GM19239 (cell line): ENCODE data around the gene NCSTN.
A peak's percentile ranks its signal among the peaks of the same experiment; 100 is the strongest.

ENCODE experiments used
- DNase-seq: peaks from one replicate; pipeline ENCODE4 v3.0.0; 2011; ENCODE audit warnings: low spot score; ENCODE audit not compliant: insufficient read length
- FAIRE-seq: peaks from 2 replicates; lab custom pipeline; 2011; peaks lifted over from hg19 to GRCh38; lab: Jason Lieb, UNC

NCSTN gene

DNA sequence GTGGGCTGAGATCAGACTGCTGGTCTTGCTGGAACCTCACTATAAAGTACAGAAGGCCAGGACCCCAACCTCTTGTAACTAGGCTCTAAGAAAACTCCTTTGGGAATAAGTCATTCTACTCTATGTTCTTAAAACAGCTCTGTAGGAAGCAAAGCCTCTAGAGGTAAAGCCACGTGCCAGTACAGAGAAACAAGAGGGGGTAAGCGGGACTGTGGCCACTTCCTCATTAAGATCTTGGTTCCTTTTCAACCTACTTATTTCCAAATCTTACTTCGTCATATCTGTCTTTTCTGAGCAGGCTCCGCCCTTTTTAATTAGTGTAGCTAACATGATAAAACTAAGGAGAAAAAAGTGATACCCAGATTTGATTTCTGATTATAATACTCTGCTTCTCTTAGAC, 3.8 kb downstream of the NCSTN start:
- FAIRE-seq = peak; percentile 86
- DNase-seq = no peak

DNA sequence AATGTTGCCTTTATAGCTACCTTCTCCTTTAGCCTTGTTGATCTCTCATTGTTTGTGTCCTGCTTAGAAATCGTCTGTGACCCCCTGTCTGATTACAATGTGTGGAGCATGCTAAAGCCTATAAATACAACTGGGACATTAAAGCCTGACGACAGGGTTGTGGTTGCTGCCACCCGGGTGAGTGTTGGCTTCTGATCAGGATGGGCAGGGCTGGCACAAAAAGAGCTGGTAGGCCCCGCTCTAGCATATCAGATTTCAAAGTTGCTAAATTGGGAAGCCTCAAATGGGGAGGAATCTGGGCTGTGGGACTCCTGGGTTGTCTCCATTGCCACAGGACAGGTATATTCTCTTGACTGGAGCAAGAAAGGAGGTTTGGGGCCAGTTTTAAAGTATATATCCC, 8.4 kb downstream of the NCSTN start:
- DNase-seq (no peak), FAIRE-seq (no peak)

DNA sequence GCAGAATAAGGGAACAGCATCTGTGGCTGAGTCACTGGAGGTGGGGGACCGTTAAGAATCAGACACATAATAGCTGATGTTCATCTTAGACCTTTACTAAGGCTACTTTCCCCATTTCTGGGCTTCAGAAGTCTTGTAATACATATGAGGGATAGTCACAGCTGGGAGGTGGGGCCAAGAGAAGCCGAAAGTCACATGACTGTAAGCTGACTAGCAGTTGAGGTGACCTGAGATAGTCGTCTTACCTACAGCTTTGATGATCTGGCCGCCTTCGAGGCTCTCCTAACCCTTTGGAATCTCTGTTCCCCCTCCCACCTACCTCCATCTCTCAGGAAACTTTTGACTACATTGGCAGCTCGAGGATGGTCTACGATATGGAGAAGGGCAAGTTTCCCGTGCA, 9.4 kb downstream of the NCSTN start:
- DNase-seq (no peak), FAIRE-seq (no peak)

DNA sequence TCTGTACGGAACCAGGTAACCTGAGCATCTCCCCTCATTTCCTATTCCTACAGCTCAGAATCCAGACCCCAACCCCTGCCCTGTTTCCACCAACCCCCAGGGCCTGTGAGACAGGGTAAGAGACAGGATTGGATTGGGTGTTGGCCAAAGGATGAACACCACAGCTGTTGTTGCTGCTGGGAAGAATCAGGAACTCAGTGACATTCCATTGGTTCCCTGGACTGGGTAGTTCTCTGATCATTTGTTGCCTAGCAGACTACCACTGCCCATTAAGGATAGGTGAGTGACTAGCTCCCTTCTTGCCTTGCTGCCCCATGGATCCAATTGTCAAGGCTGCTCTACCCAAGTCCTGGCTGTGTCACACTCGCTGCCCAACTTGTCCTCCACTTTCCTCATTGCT, 10.0 kb downstream of the NCSTN start:
- DNase-seq = no peak
- peak; percentile 31 for FAIRE-seq

DNA sequence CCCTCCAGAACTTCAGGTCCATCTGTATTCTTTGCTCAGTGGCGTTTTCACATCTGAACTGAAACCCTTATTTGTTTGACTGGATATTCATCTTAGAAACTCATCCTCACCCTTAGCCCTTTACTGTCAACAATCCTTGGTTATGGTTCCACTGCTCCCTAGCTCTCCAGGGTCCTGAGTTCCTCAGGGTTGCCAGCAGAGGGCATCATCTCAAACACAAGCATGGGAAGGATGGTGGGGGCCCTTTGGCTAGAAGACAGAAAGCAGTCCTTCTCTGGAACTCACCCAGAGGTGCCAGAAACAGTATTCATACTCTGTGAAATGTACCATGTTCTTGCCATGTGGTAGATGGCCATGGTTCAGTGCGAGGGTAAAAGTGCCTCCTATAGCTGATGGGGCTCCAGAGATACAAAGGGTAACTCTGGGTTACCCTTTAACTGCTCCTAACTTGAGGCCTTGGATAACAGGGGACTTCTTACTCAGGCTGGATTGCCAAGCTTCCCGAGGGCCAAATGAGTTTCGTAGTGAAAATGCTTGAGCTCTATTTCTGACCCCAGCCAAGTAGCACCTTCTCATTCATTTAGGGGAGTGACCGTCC, 11.3 kb downstream of the NCSTN start:
- DNase-seq (no peak), FAIRE-seq (no peak)

DNA sequence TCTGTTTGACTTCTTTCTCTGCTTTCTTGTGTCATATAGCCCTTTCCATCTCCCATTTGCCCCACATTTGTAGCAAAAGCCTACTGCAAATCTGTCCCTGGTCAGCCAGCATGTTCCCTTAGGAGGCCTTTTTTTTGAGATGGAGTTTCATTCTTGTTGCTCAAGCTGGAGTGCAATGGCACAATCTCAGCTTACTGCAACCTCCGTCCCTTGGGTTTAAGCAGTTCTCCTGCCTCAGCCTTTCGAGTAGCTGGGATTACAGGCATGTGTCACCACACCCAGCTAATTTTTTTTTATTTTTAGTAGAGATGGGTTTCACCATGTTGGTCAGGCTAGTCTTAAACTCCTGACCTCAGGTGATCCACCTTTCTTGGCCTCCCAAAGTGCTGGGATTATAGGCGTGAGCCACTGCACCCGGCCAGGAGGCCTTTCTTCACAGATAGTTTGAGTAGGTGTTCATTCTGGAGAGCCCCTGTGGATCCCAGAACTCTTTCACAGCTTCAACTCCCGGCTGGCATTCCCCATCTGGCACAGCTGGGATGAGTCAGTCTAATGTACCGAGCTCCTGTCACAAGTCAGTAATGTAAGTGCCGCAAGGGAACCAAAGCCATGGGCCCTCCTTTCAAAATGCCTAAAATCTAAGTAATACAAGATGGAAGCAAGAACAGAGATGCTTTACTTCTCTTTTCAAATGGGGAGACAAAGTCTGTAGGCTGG, 14.3 kb downstream of the NCSTN start:
- DNase-seq = no peak
- no peak for FAIRE-seq

DNA sequence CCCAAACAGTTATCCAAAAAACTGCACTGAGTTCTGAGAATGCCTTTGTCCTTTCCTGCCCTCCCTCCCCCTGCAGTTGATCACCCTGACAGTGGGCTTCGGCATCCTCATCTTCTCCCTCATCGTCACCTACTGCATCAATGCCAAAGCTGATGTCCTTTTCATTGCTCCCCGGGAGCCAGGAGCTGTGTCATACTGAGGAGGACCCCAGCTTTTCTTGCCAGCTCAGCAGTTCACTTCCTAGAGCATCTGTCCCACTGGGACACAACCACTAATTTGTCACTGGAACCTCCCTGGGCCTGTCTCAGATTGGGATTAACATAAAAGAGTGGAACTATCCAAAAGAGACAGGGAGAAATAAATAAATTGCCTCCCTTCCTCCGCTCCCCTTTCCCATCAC, 14.9 kb downstream of the NCSTN start:
- DNase-seq = no peak
- FAIRE-seq = no peak

DNA sequence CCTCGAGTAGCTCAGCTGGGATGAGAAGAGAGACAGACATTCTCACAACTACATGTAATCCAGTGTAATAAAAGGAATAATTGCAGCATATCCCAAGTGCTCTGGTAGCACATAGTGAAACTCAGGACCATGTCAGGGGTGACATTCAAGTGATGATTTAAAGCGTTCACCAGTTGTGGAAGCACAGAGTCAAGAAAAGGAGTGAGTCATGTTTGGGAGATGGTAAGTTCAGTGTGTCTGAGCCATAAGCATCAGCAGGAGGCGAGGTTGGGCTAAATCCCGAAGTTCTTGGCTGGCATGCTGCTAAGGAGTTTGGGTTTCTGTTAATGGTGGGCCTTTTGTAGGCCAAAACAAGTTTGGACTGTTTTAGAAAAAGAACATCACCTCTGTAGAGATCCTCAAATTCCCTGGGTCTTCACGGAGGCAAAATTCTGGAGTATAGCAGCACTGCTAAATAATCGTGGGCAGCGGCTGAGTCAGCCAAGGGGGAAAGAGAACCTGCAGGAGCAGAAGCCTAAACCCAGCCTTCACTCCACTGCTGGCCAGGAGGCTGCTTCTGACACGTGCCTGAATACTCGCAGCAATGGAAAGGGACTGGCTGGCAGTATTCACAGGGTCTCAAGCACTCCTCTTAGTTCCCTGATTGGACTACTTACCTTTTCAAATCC, 16.5 kb downstream of the NCSTN start:
- FAIRE-seq = no peak
- no peak for DNase-seq

DNA sequence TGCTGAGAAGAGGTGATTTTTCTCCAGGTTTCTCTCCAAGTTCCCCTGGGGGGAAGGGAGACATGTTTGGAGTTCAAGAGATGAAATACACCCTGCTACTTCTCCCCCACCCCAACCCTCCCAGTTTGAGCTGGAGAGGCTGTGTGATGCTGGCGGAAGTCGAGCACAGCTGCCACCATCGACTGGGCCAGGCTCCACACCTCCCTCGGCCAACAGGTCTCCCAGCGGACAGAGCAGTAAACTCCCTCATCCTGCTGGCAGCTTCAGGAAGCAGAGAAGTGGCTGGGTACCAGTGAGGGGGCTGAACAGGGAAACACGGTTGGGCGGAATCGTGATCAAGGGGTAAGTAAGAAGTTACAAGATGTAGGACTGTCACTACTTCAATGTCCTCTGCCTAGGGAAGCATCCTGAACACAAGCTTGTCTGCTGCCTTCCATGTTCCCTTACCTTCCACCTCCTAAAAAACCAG, 17.1 kb downstream of the NCSTN start:
- DNase-seq (no peak), FAIRE-seq (no peak)

DNA sequence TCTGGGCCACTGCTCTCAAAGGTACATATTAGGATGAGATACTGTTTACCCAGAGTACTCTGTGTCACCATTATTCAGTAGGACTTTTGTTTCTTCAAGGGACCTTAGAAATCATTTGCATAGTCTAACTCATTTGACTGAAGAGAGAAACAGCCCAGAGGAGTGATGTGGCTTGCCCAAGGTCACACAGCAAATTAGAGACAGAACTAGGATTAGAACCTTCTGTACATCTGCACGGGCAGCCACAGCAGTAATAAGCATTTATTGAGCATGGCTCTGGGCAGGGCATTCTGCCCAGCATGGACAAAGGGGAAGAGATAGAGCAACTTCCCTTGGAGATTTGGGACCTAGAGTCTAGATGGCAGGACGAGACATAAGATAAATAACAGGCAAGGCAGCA, 18.0 kb downstream of the NCSTN start:
- no peak for FAIRE-seq
- no peak for DNase-seq

DNA sequence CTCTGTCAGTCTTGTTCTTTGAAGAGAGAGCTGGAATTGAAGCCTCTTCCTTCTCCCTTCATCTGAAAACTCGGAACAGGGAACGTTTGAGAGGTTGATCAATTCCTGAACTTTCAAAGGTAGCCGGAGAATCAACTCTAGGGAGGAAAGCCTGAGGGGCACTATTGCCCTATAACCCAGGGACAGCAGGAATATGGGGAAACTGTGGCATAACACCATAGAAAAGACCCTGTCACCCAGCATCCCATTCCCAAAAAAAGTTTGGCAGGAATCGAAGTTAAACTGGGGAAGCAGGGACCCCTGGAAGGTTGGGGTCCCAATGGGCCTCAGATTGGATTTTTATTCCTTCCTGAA, 18.6 kb downstream of the NCSTN start:
- DNase-seq (no peak), FAIRE-seq (no peak)

DNA sequence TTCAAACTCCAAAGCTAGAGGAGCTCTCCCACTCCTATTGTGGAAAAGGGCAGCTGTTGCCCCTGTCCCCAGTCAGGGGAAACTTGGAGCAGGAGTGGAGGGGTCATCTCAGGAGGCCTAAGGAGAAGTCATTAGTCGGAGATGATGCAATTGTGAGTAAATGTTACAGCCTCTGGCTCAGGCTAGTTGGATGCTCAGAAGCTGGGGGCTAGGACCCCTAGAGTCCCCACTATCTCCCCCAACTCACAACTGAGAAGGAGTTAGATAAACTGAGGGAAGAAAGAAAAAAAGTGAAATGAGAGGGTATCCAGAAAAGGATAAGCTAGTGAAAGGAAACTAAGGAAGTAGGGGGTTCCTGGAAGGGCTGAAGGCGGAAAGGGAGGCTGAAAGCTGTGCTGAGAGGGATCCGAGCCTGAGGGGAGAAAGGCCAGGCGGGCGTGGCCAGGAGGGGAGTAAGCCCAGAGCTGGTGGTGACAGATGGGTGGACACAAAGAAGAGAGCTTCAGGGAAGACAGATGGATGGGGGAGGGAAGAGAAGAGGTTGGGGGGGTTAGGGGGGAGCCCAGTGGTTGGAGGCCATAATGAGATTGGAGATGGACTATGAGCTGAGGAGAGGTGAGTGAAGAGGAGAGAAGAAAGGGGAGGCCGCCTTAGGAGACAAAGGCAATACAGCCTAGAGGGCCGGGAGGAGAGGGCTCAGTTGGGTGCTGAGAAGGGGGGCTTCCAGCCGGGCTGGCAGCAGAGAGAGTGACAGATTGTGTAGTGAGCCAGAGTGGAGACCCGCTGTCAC, 19.2 kb downstream of the NCSTN start:
- no peak for FAIRE-seq
- DNase-seq = no peak

DNA sequence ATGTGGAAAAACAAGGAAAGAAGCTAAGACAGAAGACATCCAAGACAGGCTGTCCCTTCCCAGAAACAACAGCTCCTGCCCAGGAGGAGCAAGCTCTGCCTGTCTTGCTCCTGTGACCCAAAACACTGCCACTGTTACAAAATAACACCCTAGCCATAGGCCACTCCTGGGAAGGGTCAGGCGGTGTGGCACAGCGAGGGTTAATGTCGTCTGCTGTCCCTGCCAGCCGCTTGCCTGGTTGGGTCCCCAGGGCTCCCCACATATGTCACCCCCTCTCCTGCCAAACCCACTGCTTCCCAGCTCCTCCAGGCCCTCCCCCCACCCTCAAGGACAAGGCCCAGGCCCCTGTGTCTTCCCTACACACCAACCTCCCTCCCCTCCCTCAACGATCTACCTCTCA, 19.8 kb downstream of the NCSTN start:
- DNase-seq (no peak), FAIRE-seq (no peak)

DNA sequence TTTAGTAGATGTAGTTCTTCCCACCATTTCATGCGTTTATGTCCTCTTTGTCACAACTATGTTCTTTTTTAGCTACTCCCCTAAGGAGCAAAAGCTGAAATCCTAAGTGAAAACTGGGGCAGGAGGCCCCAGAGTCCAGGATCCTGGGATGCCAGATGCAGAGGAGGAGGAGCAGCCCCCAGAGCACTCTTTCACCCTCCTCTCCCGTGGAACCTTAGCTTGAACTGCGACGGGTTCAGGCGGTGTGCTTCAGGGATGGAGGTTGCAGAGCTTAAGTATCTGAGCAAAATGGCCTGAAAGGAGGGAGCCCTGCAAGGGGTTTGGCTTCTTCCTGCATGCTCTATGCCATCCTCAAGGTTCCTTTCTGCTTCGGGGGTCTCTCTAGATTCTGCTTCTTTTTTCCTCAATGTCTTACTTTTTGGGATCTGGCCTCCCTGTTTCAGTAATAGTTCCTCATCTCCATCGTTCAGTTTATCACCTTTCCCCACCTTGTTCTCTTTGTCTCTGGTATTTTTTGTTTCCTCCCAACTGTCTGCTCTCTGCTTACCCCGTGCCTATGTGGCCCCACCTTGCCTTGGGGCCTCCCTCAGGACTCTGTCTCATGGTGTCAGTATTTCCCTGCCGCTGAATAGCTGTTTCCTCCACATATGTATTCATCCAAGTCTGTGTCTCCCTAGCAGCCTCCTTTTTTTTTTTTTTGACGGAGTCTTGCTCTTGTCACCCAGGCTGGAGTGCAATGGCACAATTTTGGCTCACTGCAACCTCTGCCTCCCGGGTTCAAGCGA, 21.0 kb downstream of the NCSTN start:
- DNase-seq (no peak), FAIRE-seq (no peak)

DNA sequence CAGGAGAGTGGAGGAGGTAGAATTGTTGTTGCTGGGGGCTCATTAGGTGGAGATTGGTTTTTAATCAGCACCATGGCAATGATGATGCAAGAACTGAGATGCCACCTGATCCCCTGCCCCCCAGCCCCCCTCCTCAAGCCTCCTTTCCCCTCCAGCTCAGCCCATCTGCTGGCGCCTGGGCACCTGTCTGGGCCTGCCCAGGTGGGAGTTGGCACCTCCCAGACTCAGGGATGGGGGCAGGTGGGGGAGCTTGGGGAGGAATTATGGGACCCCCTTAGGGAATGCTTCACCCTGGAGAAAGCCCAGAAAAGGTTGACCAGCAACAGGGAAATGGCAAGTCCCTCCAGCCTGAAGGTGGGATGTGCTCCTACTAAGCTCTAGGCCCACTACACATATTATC, 22.1 kb downstream of the NCSTN start:
- no peak for FAIRE-seq

DNA sequence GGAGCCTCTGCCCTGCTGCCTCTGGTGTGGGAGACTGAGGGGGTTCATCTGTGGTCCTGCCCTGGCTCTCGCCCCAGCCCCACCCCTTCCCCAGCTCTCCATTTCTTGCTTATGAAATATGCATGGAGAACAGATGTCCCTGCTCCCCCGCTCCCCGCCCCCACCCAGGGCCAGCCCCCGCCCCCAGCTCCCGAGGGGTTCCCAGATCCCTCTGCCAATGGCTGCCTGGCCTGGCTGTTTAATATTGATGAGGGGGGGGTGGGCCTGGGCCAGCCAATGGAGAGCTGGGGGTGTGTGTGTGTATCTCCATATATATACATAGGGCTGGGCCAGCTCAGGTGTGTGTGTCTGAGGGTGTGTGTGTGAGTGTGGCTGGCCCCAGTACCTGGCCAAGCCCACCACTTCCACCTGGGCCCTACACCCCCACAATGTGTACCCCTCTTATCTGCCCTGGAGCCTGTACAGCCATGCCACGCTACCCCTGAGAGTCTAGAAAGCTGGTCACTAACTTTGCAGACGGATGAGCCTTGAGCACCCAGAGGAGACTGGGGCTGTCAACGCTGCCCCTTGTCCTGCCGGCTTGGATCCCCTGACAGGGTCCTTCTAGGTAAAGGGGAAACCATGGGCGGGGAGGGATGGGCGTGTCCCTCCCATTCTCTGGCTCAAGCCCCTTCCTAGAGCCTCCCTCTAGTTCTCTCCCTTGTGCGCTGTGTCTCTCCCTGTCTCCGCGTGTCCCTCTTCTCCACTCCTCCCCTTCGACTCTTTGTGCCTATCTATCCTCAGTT, 23.7 kb downstream of the NCSTN start, which contains the start of gene NHLH1:
NHLH1 (plus strand) TSS at position 341 of the 785 bp plus-strand sequence. CDS start 3,661 bp downstream, outside the sequence.
- FAIRE-seq (no peak), DNase-seq (no peak)

More for the DNA sequence above, 22.1 kb downstream of the NCSTN start:
- DNase-seq = no peak

DNA sequence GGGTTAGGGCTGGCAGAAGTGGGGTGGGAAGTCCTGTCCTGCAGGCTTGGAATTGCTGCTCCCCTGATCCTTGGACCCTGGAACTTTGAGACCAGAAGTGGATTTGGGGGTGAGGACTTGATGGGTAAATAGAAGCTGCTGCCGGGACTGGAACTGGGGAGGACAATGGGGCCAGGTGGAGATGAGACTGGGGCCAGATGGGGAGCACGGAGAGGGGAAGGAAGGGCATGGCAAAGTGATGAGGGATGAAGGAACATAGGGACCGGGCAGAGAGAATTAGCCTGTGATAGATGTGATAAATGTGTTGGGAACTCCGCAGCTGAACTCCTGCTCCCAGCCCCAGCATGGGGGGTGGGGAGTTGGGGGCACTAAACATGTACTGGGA, 24.3 kb downstream of the NCSTN start:
- FAIRE-seq (no peak), DNase-seq (no peak)

DNA sequence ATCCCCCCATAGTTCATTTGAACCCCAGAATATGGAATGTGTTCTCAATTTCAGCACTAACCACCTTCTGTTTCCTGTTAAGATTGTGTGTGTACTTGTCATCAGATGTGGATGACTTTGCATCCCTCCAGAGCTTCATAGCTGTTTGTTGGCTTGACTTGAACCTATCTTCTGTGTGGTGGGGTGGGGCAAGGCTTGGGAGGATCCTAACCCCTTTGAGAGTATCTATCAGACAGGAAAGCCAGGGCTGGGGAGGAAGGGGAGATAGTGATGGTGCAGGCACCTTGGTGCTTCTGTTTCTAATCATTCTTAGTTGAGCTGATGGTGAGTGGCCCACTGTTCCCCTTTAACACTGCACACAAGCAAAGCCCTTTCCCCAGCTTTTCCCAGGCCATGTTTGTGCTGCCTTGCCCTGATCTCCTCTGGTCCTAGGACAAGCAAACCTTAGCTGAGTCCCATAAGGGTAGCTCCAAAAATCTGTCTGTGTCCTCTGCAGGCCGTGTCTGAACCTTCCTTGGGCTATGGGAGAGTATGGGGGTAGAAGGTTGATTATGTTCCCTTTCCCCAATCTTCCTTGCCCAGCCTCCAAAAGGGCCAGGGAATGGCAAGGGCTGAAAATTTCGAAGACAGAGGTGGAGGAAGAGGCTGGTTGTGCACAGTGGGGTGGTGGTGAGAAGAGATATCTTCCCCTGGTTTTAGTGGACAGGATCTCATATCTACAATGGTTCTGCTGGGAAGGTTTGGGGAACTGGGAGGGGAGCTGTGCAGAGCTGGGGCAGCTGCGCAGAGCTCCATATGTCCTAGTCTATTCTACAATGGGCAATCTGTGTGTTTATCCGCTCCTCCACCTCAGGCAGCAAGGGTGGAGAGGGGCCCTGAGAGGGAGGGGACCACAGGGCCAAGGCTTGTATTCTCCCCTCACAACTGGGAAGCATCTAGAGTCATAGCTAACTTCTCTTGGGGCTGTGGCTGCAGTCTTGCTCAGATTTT, 25.0 kb downstream of the NCSTN start:
- DNase-seq (no peak), FAIRE-seq (no peak)
